Measurements from ENCODE around the gene FAM184B. TPM values are rescaled to one million over a fixed set of nuclear protein-coding genes. Genes with fewer than 3 reads are reported as not detected.

Gene FAM184B
- total and polyA plus RNA-seq, 5 donors = 0.05 TPM; not detected in 4

Other genes with a start within 250 kb of the FAM184B start
- gene LAP3, start 204.4 kb downstream of the FAM184B start, total RNA-seq = 10 to 100 TPM; 36.1 to 61.6 (median 49.1) TPM
- 31.2 TPM for gene LAP3, start 204.4 kb downstream of the FAM184B start, polyA plus RNA-seq
- 10 to 100 TPM; 22.1 to 34.3 (median 29.1) TPM for gene MED28, start 167.0 kb downstream of the FAM184B start, total RNA-seq
- 10.2 TPM for gene MED28, start 167.0 kb downstream of the FAM184B start, polyA plus RNA-seq
- 10 to 100 TPM; 15.5 to 21.7 (median 18.3) TPM for gene DCAF16, start 29.1 kb upstream of the FAM184B start, total RNA-seq
- gene DCAF16, start 29.1 kb upstream of the FAM184B start, polyA plus RNA-seq = 9.2 TPM
- 1 to 10 TPM in 1 of 4 donors, under 1 TPM in 3; 0.17 to 1.3 (median 0.64) TPM for gene NCAPG, start 29.4 kb upstream of the FAM184B start, total RNA-seq
- gene NCAPG, start 29.4 kb upstream of the FAM184B start, polyA plus RNA-seq = 0.14 TPM
- 1 to 10 TPM; 7.2 to 8.1 (median 7.5) TPM for gene LCORL, start 240.1 kb upstream of the FAM184B start, total RNA-seq
- 1.6 TPM for gene LCORL, start 240.1 kb upstream of the FAM184B start, polyA plus RNA-seq

Data from right cardiac atrium (tissue), 5 donors.